Myocyte (in vitro differentiated cells): Measurements from ENCODE around the gene HERC2. TPM values are rescaled to one million over a fixed set of nuclear protein-coding genes. Genes with fewer than 3 reads are reported as not detected.

ENCODE experiments used
- DNase-seq: peaks from one replicate; pipeline ENCODE4 v3.0.0-alpha.2; 2012; ENCODE audit warnings: low read depth
- total RNA-seq: library from RNA; depleted of rRNA; stranded (reverse); fragments of >200 nt; gene quantifications from 2 replicates; pipeline ENCODE4 v1.2.3, GENCODE V29; 2014

Gene HERC2
- total RNA-seq, 1 donor from 2014 or later: 44.1 TPM

- no peak for DNase-seq
Measured at GRCh38 chr15:28068930-28069329, 253.0 kb downstream of the HERC2 start.

GRCh38 chr15:28066231-28066630 is 255.7 kb downstream of the HERC2 start:
- DNase-seq: no peak

Other genes with a start within 250 kb of the HERC2 start
- not detected in 2 replicates for gene OCA2, start 222.9 kb downstream of the HERC2 start, total RNA-seq
- gene GOLGA6L24, start 35.9 kb upstream of the HERC2 start, total RNA-seq: not detected in 2 replicates
- gene GOLGA8F, start 56.5 kb upstream of the HERC2 start, total RNA-seq: not detected in 2 replicates
- gene GOLGA8G, start 210.8 kb upstream of the HERC2 start, total RNA-seq: not detected in 2 replicates
- gene GOLGA6L25, start 231.4 kb upstream of the HERC2 start, total RNA-seq: not detected in 2 replicates